GM12891 (cell line): ENCODE measurements around the gene CDK14.

Experiments used
- PAX5 ChIP-seq: IDR thresholded peaks from 2 replicates; pipeline ENCODE4 v1.6.1; 2011; ENCODE audit warnings: low read length, moderate library complexity, mild to moderate bottlenecking; ENCODE audit not compliant: insufficient read depth, severe bottlenecking
- POLR2A ChIP-seq: IDR thresholded peaks from 2 replicates; pipeline ENCODE4 v1.6.1; 2011; ENCODE audit warnings: low read depth, low read length, control low read depth
- POLR2AphosphoS5 ChIP-seq: IDR thresholded peaks from 2 replicates; pipeline ENCODE4 v1.6.1; 2011; ENCODE audit warnings: low read depth, low read length, control low read depth
- POU2F2 ChIP-seq: IDR thresholded peaks from 2 replicates; pipeline ENCODE4 v1.6.1; 2011; ENCODE audit warnings: low read depth, mild to moderate bottlenecking, control low read depth, low read length, moderate library complexity
- TAF1 ChIP-seq: IDR thresholded peaks from 2 replicates; pipeline ENCODE4 v1.6.1; 2011; ENCODE audit warnings: low read depth, low read length, control low read depth

DNA sequence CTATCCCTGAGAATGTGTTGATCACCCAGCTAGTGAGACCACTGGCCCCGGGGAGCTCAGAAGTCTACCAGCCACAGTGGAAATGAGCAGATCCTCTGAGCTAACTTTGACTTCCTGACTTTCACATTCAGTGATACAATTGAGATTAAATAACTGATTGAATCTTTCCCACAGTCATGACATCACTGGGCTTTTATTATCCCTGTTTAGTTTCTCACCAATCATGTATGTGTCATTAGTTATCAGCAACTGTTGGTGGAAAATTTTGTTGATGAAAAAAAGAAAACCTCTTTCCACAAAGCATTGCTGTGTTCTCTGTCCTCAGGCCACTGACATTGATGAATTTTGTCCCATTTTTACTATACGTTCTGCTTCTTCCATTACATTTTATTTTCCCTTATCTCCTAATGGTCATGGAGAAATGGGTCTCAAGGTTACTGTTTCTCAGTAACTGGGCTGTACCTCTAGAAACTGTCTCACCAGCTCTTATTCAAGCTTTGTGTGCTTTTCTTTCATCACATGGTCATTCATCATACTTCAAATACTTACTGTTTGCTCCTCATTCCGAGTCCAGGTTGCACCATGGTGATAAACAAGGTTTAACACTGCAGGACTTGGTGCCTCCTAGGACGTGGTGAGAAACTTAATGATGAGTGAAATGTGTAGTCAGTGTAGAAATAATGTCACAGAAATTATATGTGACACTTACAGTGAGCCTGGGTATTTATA, 304.7 kb downstream of the CDK14 start:
- TF ChIP-seq POU2F2 (no peak), POLR2A (no peak), TAF1 (no peak), POLR2AphosphoS5 (no peak), PAX5 (no peak)
